B cell (primary cell): ENCODE data around the gene RIPOR1. TPM values are rescaled to one million over a fixed set of nuclear protein-coding genes. Genes with fewer than 3 reads are reported as not detected.

ENCODE experiments used
- ATAC-seq: fragments of 200-7000 bp; cut with Tn5 transposase; one replicate; pipeline ENCODE4 v1.10.0; 2021; ENCODE audit warnings: low read depth, mild to moderate bottlenecking, moderate number of reproducible peaks, moderate library complexity
- CTCF ChIA-PET: fragments of 350-600 bp; sonication (Branson Sonifier 250); formaldehyde crosslinking; loops from one replicate; lab custom pipeline; 2021; ENCODE audit warnings: antibody characterized with exemption, inconsistent platforms; lab: Charles Lee
- POLR2A ChIA-PET: fragments of 350-600 bp; sonication (Branson Sonifier 250); formaldehyde crosslinking; loops from one replicate; lab custom pipeline; 2021; ENCODE audit warnings: antibody characterized with exemption; lab: Charles Lee
- DNase-seq: peaks from one replicate; pipeline ENCODE4 v3.0.0; 2013
- H2AFZ ChIP-seq: 2 replicates; pipeline ENCODE4 v1.6.1; 2012; ENCODE audit warnings: mild to moderate bottlenecking, low read depth, low read length; ENCODE audit not compliant: insufficient read depth, poor library complexity, severe bottlenecking
- H3K27ac ChIP-seq, 2 donors: 1 replicate in 1 of 2; 2 replicates in 1 of 2; pipeline ENCODE4 v1.5.1; 2012 to 2013; ENCODE audit warnings: low read length in 2 of 2, mild to moderate bottlenecking in 2 of 2, moderate library complexity in 1 of 2
- H3K27me3 ChIP-seq, 4 experiments: fragments of 200-600 bp in 1 of 4; sonication (generic) in 1 of 4; replicated peaks in 1 of 4; 1 replicate in 2 of 4; 2 replicates in 2 of 4; pipeline versions ENCODE4 v1.6.1 to v1.7.0; 2013 to 2016; ENCODE audit warnings: low read length in 3 of 4, mild to moderate bottlenecking in 2 of 4, mixed read lengths in 1 of 4, moderate library complexity in 1 of 4; ENCODE audit not compliant: insufficient read depth in 4 of 4, control insufficient read depth in 3 of 4; ENCODE audit errors: control extremely low read depth in 1 of 4
- H3K36me3 ChIP-seq, 2 experiments: replicated peaks in 1 of 2; 1 replicate in 1 of 2; 2 replicates in 1 of 2; pipeline versions ENCODE4 v1.6.1 to v1.7.1; 2013; ENCODE audit warnings: low read length in 1 of 2; ENCODE audit not compliant: insufficient read depth in 2 of 2, control insufficient read depth in 1 of 2; ENCODE audit errors: control extremely low read depth in 1 of 2, extremely low read depth in 1 of 2
- H3K4me1 ChIP-seq, 2 donors: fragments of 200-600 bp in 1 of 2; sonication (generic) in 1 of 2; 1 replicate in 1 of 2; 2 replicates in 1 of 2; pipeline versions ENCODE4 v1.5.1 to v1.6.1; 2013 to 2017; ENCODE audit warnings: low read length in 2 of 2; ENCODE audit not compliant: control insufficient read depth in 2 of 2, insufficient read depth in 2 of 2
- H3K4me2 ChIP-seq: replicated peaks from 2 replicates; pipeline ENCODE3; 2012; ENCODE audit warnings: mild to moderate bottlenecking, low read depth, low read length; ENCODE audit not compliant: poor library complexity, severe bottlenecking
- H3K4me3 ChIP-seq, 5 experiments: fragments of 200-600 bp in 1 of 5; sonication (generic) in 1 of 5; 1 replicate in 3 of 5; 2 replicates in 2 of 5; pipeline versions ENCODE4 v1.5.1 to v1.7.0; 2011 to 2016; ENCODE audit warnings: low read length in 4 of 5, mild to moderate bottlenecking in 4 of 5, low read depth in 2 of 5, control low read depth in 1 of 5, moderate library complexity in 1 of 5; ENCODE audit not compliant: insufficient read depth in 1 of 5; ENCODE audit errors: control extremely low read depth in 1 of 5, extremely low read depth in 1 of 5
- H3K79me2 ChIP-seq: fragments of 200-600 bp; sonication (generic); one replicate; pipeline ENCODE4 v1.6.0; 2016; ENCODE audit warnings: low read length; ENCODE audit not compliant: control insufficient read depth, insufficient read depth
- H3K9ac ChIP-seq: fragments of 200-600 bp; sonication (generic); 2 replicates; pipeline ENCODE4 v1.6.1; 2017; ENCODE audit warnings: mild to moderate bottlenecking, low read length, moderate library complexity
- H3K9me3 ChIP-seq, 3 donors: one replicate each; pipeline versions ENCODE4 v1.6.1 to v1.7.1; 2013; ENCODE audit warnings: low read length in 2 of 3; ENCODE audit not compliant: control insufficient read depth in 2 of 3, insufficient read depth in 1 of 3; ENCODE audit errors: control extremely low read depth in 1 of 3
- H4K20me1 ChIP-seq: 2 replicates; pipeline ENCODE4 v1.6.0; 2012; ENCODE audit warnings: mild to moderate bottlenecking, low read length; ENCODE audit not compliant: insufficient read depth, control insufficient read depth, poor library complexity, severe bottlenecking
- H3K27ac Mint-ChIP-seq: one replicate; pipeline ENCODE4 v1.8.0; 2021; ENCODE audit warnings: mixed read lengths
- H3K27me3 Mint-ChIP-seq: one replicate; pipeline ENCODE4 v1.8.0; 2021; ENCODE audit warnings: mixed read lengths
- H3K4me1 Mint-ChIP-seq: one replicate; pipeline ENCODE4 v1.8.0; 2021; ENCODE audit warnings: mixed read lengths
- H3K4me3 Mint-ChIP-seq: one replicate; pipeline ENCODE4 v1.8.0; 2021; ENCODE audit warnings: mixed read lengths
- H3K9me3 Mint-ChIP-seq: one replicate; pipeline ENCODE4 v1.8.0; 2022; ENCODE audit warnings: mixed read lengths; ENCODE audit not compliant: insufficient read depth
- EZH2 ChIP-seq: IDR thresholded peaks from 2 replicates; pipeline ENCODE4 v1.6.1; 2012; ENCODE audit warnings: borderline replicate concordance, low read depth, mild to moderate bottlenecking, moderate library complexity, low read length; ENCODE audit not compliant: insufficient read depth, poor library complexity, severe bottlenecking
- WGBS: methylation state at CpG from one replicate; pipeline ENCODE4 v1.1.5; 2013; ENCODE audit warnings: missing lambda C conversion rate; ENCODE audit not compliant: insufficient coverage; 5-methylcytosine and 5-hydroxymethylcytosine counted together
- intact Hi-C: fragments of 100-400 bp; cut with micrococcal nuclease; formaldehyde crosslinking; loops from one replicate; pipeline ENCODE4 v1.10.0; 2022
- polyA plus RNA-seq: library from polyadenylated mRNA; depleted of rRNA; stranded (reverse); fragments of >200 nt; gene quantifications from 2 replicates; pipeline ENCODE4 v1.2.3, GENCODE V29; 2012
- total RNA-seq, 2 donors: library from RNA; stranded (reverse); fragments of 120-200 nt in 1 of 2; gene quantifications; 1 replicate in 1 of 2; 2 replicates in 1 of 2; pipeline versions ENCODE4 v1.2.3 to v1.2.4, GENCODE V29; 2013 to 2022
- TF ChIP-seq, protein P1 (sequence below): fragments of 200-600 bp; IDR thresholded peaks from one replicate; pipeline ENCODE4 v1.8.0; 2022; ENCODE audit warnings: antibody characterized with exemption, mild to moderate bottlenecking

RIPOR1 gene
- total and polyA plus RNA-seq, 2 donors (not counting 1 experiment from before 2014, with no cell fraction given): 124 to 363 TPM

DNA sequence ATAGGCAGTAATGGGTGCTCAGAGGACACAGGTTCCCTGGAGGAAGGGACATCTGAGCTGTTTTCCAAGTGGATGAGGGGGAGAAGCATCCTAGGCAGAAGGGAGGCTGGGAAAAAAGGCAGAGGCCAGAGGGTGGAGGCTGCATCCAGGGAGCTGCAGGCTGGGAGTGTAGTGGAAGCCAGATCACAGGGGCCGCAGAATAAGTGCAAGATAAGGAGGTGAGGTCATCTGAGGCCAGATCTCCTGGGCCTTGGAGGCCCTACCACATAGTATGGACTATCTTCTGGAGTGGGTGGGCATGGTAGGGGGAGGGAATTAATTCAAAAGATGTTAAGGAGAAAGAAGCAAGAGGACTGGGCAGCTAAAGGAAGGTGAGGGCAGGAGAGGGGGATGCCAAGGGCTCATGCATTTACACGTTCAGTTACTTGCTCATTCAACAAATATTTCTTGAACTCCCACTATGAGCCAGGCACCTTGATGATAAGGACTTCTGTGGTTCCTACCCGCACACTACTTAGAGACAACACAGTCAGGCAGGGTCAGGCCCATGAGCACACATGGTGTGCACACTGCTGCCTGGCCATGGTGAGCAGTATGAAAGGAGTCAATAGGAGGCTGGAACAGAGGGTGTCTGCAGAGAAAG lies 2.4 kb upstream of the RIPOR1 start:
- peaks cover 64% of the 10 kb centered on the region for H3K79me2 ChIP-seq
- no peak overlapping the region for H2AFZ ChIP-seq
- H3K9me3 Mint-ChIP-seq: no peaks in the 10 kb centered on the region
- TF ChIP-seq EZH2: no peak
- TF ChIP-seq, protein P1, sequence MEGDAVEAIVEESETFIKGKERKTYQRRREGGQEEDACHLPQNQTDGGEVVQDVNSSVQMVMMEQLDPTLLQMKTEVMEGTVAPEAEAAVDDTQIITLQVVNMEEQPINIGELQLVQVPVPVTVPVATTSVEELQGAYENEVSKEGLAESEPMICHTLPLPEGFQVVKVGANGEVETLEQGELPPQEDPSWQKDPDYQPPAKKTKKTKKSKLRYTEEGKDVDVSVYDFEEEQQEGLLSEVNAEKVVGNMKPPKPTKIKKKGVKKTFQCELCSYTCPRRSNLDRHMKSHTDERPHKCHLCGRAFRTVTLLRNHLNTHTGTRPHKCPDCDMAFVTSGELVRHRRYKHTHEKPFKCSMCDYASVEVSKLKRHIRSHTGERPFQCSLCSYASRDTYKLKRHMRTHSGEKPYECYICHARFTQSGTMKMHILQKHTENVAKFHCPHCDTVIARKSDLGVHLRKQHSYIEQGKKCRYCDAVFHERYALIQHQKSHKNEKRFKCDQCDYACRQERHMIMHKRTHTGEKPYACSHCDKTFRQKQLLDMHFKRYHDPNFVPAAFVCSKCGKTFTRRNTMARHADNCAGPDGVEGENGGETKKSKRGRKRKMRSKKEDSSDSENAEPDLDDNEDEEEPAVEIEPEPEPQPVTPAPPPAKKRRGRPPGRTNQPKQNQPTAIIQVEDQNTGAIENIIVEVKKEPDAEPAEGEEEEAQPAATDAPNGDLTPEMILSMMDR: no peak
- no peak overlapping the region for H3K4me3 ChIP-seq
- peaks cover 10 to 42% of the 10 kb centered on the region in 2 donors for H3K4me1 ChIP-seq
- ATAC-seq (no peak), DNase-seq (peak; percentile 16)
- H3K9me3 ChIP-seq: no peaks in the 10 kb centered on the region
- 90% methylated on average over 2 of the region's 3 CpGs for WGBS
- H3K9ac ChIP-seq: no peak overlapping the region
- no peaks in the 10 kb centered on the region for H3K27me3 ChIP-seq
- H3K4me2 ChIP-seq: no peak overlapping the region
- H3K4me3 Mint-ChIP-seq: peak overlapping the region; percentile 50
- no peaks in the 10 kb centered on the region for H3K27me3 Mint-ChIP-seq
- peaks cover 54% of the 10 kb centered on the region for H3K4me1 Mint-ChIP-seq
- ChIA-PET POLR2A (interaction anchor here (1.0 to 10.2 kb wide), 4 partner anchors 13 to 36 kb away, joined by 3 to 76 read pairs (median 29); partner anchors contain the start of gene CTCF), CTCF (interaction anchor here (0.6 to 18.8 kb wide), 8 partner anchors 9 to 146 kb away, joined by 3 to 817 read pairs (median 5); partner anchors contain the start of genes AGRP, ATP6V0D1 and CTCF)
- peaks cover 11% of the 10 kb centered on the region for H4K20me1 ChIP-seq
- intact Hi-C loops: loop anchor here (10.0 kb wide), 1 partner anchor 279 kb away; the partner anchor contains the start of genes RANBP10 and TSNAXIP1
- H3K27ac Mint-ChIP-seq: peak overlapping the region; percentile 72
- peaks cover 0 to 4% of the 10 kb centered on the region in 2 experiments for H3K36me3 ChIP-seq
- peak overlapping the region in 1 of 2 donors; percentile 27 for H3K27ac ChIP-seq
